K562 (cell line): ENCODE results near the gene SLC2A4RG. TPM values are rescaled to one million over a fixed set of nuclear protein-coding genes. Genes with fewer than 3 reads are reported as not detected.

Experiments
- ATAC-seq: fragments of 200-7000 bp; cut with Tn5 transposase; 3 replicates; pipeline ENCODE4 v1.9.1; 2020; ENCODE audit warnings: moderate library complexity
- BruUV-seq: library from RNA; stranded (reverse); fragments of 400-500 nt; replicated peaks from 2 replicates; lab custom pipeline; 2021; lab: Mats Ljungman, UMichigan
- CTCF ChIA-PET: fragments of 300-600 bp; formaldehyde crosslinking; extraction: SDS; loops from one replicate; lab custom pipeline; 2021; ENCODE audit warnings: low intra/inter-chr PET ratio; lab: Yijun Ruan, JAX
- POLR2A ChIA-PET: fragments of 300-600, 350-650 bp; sonication (Branson Sonifier 250); formaldehyde crosslinking; extraction: SDS; loops from one replicate; lab custom pipeline; 2021; ENCODE audit warnings: antibody characterized with exemption, inconsistent platforms; lab: Yijun Ruan, JAX
- DNase-seq, 4 experiments: peaks; one replicate each; pipeline versions ENCODE4 v3.0.0 to v3.0.0-alpha.2; 2011 to 2018; ENCODE audit warnings: low spot score in 3 of 4, mixed read lengths in 3 of 4; ENCODE audit errors: extremely low read depth in 1 of 4
- FAIRE-seq: peaks from 2 replicates; lab custom pipeline; 2011; peaks lifted over from hg19 to GRCh38; lab: Jason Lieb, UNC
- H2AFZ ChIP-seq: 2 replicates; pipeline ENCODE4 v1.6.0; 2011; ENCODE audit warnings: low read depth, low read length, control low read depth, inconsistent platforms
- H3K27ac ChIP-seq: fragments of 200-600 bp; 3 replicates; pipeline ENCODE4 v1.8.0; 2011; ENCODE audit warnings: low read depth, mild to moderate bottlenecking, control low read depth, inconsistent platforms, low read length, moderate library complexity, mixed read lengths; ENCODE audit errors: extremely low read depth
- H3K27me3 ChIP-seq, 2 experiments: fragments of 300-600 bp in 1 of 2; 2 replicates in 1 of 2; 3 replicates in 1 of 2; pipeline versions ENCODE4 v1.6.0 to v1.8.0; 2011; ENCODE audit warnings: inconsistent platforms in 2 of 2, low read length in 2 of 2, mild to moderate bottlenecking in 1 of 2, mixed read lengths in 1 of 2, moderate library complexity in 1 of 2; ENCODE audit not compliant: control insufficient read depth in 2 of 2, insufficient read depth in 2 of 2
- H3K36me3 ChIP-seq: fragments of 300-600 bp; 3 replicates; pipeline ENCODE4 v1.8.0; 2011; ENCODE audit warnings: mild to moderate bottlenecking, low read length, inconsistent platforms; ENCODE audit not compliant: control insufficient read depth, insufficient read depth
- H3K4me1 ChIP-seq, 2 experiments: fragments of 200-600 bp in 1 of 2; replicated peaks in 1 of 2; 2 replicates in 1 of 2; 3 replicates in 1 of 2; pipeline versions ENCODE4 v1.5.1 to v1.8.0; 2011; ENCODE audit warnings: inconsistent platforms in 2 of 2, low read length in 2 of 2, mild to moderate bottlenecking in 1 of 2, mixed read lengths in 1 of 2, moderate library complexity in 1 of 2; ENCODE audit not compliant: control insufficient read depth in 2 of 2, insufficient read depth in 2 of 2
- H3K4me2 ChIP-seq: 2 replicates; pipeline ENCODE4 v1.6.1; 2011; ENCODE audit warnings: low read length, control low read depth, inconsistent platforms, mixed read lengths; ENCODE audit not compliant: insufficient read depth
- H3K4me3 ChIP-seq: fragments of 200-600 bp; sonication (generic), shearing (Covaris generic); 2 replicates; pipeline ENCODE4 v1.5.1; 2016; ENCODE audit warnings: control low read depth, inconsistent platforms
- H3K79me2 ChIP-seq: fragments of 200-600 bp; 3 replicates; pipeline ENCODE4 v1.8.0; 2011; ENCODE audit warnings: low read length, inconsistent platforms; ENCODE audit not compliant: control insufficient read depth, insufficient read depth
- H3K9ac ChIP-seq, 2 experiments: 2 replicates each; pipeline versions ENCODE4 v1.6.0 to v1.6.1; 2011; ENCODE audit warnings: low read depth in 2 of 2, low read length in 2 of 2, control low read depth in 1 of 2, inconsistent platforms in 1 of 2, mild to moderate bottlenecking in 1 of 2, mixed read lengths in 1 of 2; ENCODE audit not compliant: insufficient read depth in 1 of 2
- H3K9me1 ChIP-seq: one replicate; pipeline ENCODE4 v1.6.0; 2011; ENCODE audit warnings: inconsistent platforms, mild to moderate bottlenecking, low read length, moderate library complexity; ENCODE audit not compliant: control insufficient read depth, insufficient read depth
- H3K9me3 ChIP-seq: replicated peaks from 2 replicates; pipeline ENCODE4 v1.5.1; 2011; ENCODE audit warnings: low read depth, low read length, inconsistent platforms; ENCODE audit not compliant: control insufficient read depth, insufficient read depth
- H4K20me1 ChIP-seq: replicated peaks from 2 replicates; pipeline ENCODE4 v1.6.1; 2011; ENCODE audit warnings: low read length, inconsistent platforms, mixed read lengths; ENCODE audit not compliant: control insufficient read depth, insufficient read depth
- HDAC6 ChIP-seq: IDR thresholded peaks from 2 replicates; pipeline ENCODE4 v1.6.1; 2012; ENCODE audit warnings: low read depth, mild to moderate bottlenecking, control low read depth, inconsistent platforms, low read length, moderate library complexity
- JUND ChIP-seq, 2 experiments: IDR thresholded peaks; 2 replicates in 1 of 2; 3 replicates in 1 of 2; pipeline ENCODE4 v1.6.1; 2011; ENCODE audit warnings: borderline replicate concordance in 2 of 2, low read depth in 2 of 2, low read length in 2 of 2, improper control_type of control experiment in 1 of 2, missing biosample characterization in 1 of 2, missing genetic modification characterization in 1 of 2, missing genetic modification reagents in 1 of 2
- KLF1 ChIP-seq: fragments of 450-650 bp; IDR thresholded peaks from 2 replicates; pipeline ENCODE4 v1.6.1; 2016; ENCODE audit warnings: missing genetic modification characterization, missing compliant biosample characterization
- MTA1 ChIP-seq: fragments of 450-650 bp; IDR thresholded peaks from 2 replicates; pipeline ENCODE4 v1.6.1; 2017; ENCODE audit warnings: borderline replicate concordance
- NCOA4 ChIP-seq: fragments of 450-650 bp; IDR thresholded peaks from 2 replicates; pipeline ENCODE4 v1.6.1; 2018; ENCODE audit warnings: mild to moderate bottlenecking; ENCODE audit not compliant: partially characterized antibody
- POLR2A ChIP-seq: fragments of 450-650 bp; conservative IDR thresholded peaks from 2 replicates; pipeline ENCODE4 v1.6.1; 2016
- POLR2G ChIP-seq: fragments of 200-400 bp; formaldehyde crosslinking; IDR thresholded peaks from 2 replicates; pipeline ENCODE4 v1.6.1; 2017; ENCODE audit warnings: low read depth, mild to moderate bottlenecking, antibody characterized with exemption, low read length, moderate library complexity
- RBFOX2 ChIP-seq: fragments of 200-400 bp; formaldehyde crosslinking; IDR thresholded peaks from 2 replicates; pipeline ENCODE4 v1.6.1; 2017; ENCODE audit warnings: low read depth, mild to moderate bottlenecking, low read length, moderate library complexity
- TCFL5 ChIP-seq: fragments of 250-450 bp; sonication (Bioruptor Pico); conservative IDR thresholded peaks from 2 replicates; pipeline ENCODE4 v1.6.1; 2021; ENCODE audit warnings: mild to moderate bottlenecking, moderate library complexity, matching md5 sums
- TFAM ChIP-seq: fragments of 250-450 bp; sonication (Bioruptor Pico); conservative IDR thresholded peaks from 2 replicates; pipeline ENCODE4 v1.5.0; 2021; ENCODE audit warnings: mild to moderate bottlenecking, moderate library complexity
- XRCC4 ChIP-seq: IDR thresholded peaks from one replicate; pipeline ENCODE4 v1.6.1; 2011; ENCODE audit not compliant: insufficient read depth, insufficient read length; ENCODE audit errors: extremely low read depth
- XRCC5 ChIP-seq: fragments of 200-400 bp; formaldehyde crosslinking; IDR thresholded peaks from 2 replicates; pipeline ENCODE4 v1.6.1; 2017; ENCODE audit warnings: low read depth, mild to moderate bottlenecking, low read length
- ZNF282 ChIP-seq: sonication (generic); formaldehyde crosslinking; IDR thresholded peaks from 2 replicates; pipeline ENCODE4 v1.8.1; 2023; ENCODE audit warnings: missing genetic modification reagents
- ZNF75A ChIP-seq: fragments of 450-650 bp; formaldehyde crosslinking; IDR thresholded peaks from 2 replicates; pipeline ENCODE4 v1.4.0; 2020; ENCODE audit warnings: mild to moderate bottlenecking
- WGBS: fragments of 100-300 bp; shearing (Covaris generic); methylation state at CpG from one replicate; pipeline ENCODE4 v1.1.6; 2016; ENCODE audit warnings: low coverage, mixed read lengths; ENCODE audit not compliant: insufficient coverage; ENCODE audit errors: missing lambda C conversion rate; 5-methylcytosine and 5-hydroxymethylcytosine counted together
- in situ Hi-C: fragments of 300-500 bp; cut with MboI; formaldehyde crosslinking; loops from 4 replicates; pipeline ENCODE4 v1.15.0; 2018; ENCODE audit warnings: inconsistent platforms, mixed read lengths
- intact Hi-C: fragments of 100-400 bp; cut with micrococcal nuclease; formaldehyde crosslinking; loops from 2 replicates; pipeline ENCODE4 v1.14.2; 2022
- polyA plus RNA-seq, 8 experiments: library from polyadenylated mRNA; depleted of rRNA in 4 of 8; stranded (reverse) in 5 of 8; unstranded in 3 of 8; fragments of >200 nt; fragmentation: Nextera tagmentation in 2 of 8; fragmentation: Illumina TruSeq in 1 of 8; extraction: Ambion mirVana in 2 of 8; extraction: Trizol in 1 of 8; gene quantifications; 2 replicates each; pipeline versions ENCODE4 v1.2.1 to v1.2.3, GENCODE V29; 2011 to 2014; ENCODE audit warnings: inconsistent platforms in 1 of 8, missing spikeins in 1 of 8
- total RNA-seq, 7 experiments: library from RNA; depleted of rRNA in 6 of 7; stranded (reverse); fragments of >200 nt in 6 of 7; fragmentation: Illumina TruSeq in 2 of 7; extraction: Trizol in 2 of 7; gene quantifications; 2 replicates each; pipeline versions ENCODE4 v1.2.1 to v1.2.3, GENCODE V29; 2011 to 2021; ENCODE audit warnings: low replicate concordance in 1 of 7
- TF ChIP-seq, protein P1 (sequence below): sonication (generic); formaldehyde crosslinking; IDR thresholded peaks from 2 replicates; pipeline ENCODE4 v1.9.0; 2022; ENCODE audit warnings: mild to moderate bottlenecking, missing genetic modification reagents
- TF ChIP-seq, protein P2 (sequence below): fragments of 250-450 bp; sonication (Bioruptor Pico); IDR thresholded peaks from 2 replicates; pipeline ENCODE4 v1.8.0; 2021; ENCODE audit warnings: mild to moderate bottlenecking, moderate library complexity
- TF ChIP-seq, protein P3 (sequence below): fragments of 200-800 bp; sonication (Bioruptor generic); IDR thresholded peaks from 2 replicates; pipeline ENCODE4 v1.6.1; 2017; ENCODE audit warnings: missing genetic modification characterization, missing compliant biosample characterization

SLC2A4RG gene
- total and polyA plus RNA-seq, 9 of the 15 experiments (the other 6 are each of a cell fraction or from before 2014, with no cell fraction given), result 0.34 to 97.3 (median 26.5) TPM

DNA sequence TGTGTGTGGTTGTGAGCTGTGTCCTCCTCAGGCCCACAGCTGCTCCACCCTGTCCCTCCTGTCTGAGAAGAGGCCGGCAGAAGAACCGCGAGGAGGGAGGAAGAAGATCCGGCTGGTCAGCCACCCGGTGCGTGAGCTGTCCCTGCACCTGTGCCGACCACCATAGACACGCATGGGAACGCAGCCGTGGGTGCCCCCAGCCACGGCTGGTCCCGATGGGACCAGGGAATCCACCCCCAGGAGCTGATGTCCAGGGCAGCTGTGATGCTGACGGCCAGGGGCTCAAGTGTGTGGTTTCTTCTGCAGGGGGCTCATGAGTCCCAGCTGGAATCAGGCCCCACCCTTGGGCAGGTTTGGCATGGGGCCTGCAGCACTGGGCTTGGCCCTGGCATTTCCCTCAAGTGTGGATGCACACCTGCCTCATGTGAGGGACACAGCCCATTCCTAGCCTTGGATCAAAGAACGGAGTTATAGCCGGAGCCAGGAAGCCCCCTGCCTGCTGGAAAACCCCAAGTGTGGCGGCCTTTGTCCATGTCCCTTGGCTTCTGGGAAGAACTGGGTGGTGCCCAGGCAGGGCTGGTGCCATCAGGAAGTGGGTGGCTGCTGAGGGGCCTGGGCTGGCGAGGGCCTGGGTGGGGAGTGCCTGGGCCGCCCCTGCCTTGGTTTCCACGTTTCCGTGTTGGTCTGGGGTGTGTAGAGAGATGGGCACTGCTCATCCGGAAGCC is 47.7 kb upstream of the SLC2A4RG start (continued):
- TF ChIP-seq POLR2G, result peak; percentile 72
- TF ChIP-seq HDAC6, result no peak
- TF ChIP-seq ZNF282 (CRISPR knock-in tag), result no peak
- TF ChIP-seq XRCC4, result no peak
- TF ChIP-seq XRCC5, result no peak
- TF ChIP-seq MTA1, result no peak
- no peak for TF ChIP-seq ZNF75A
- no peak for TF ChIP-seq JUND (IDR thresholded peaks at IDR 0.05; ENCODE audit: borderline replicate concordance, low read depth, low read length)
- no peak for TF ChIP-seq JUND (tag; IDR thresholded peaks at IDR 0.05; ENCODE audit: borderline replicate concordance, low read depth, low read length)
- TF ChIP-seq NCOA4, result no peak

DNA sequence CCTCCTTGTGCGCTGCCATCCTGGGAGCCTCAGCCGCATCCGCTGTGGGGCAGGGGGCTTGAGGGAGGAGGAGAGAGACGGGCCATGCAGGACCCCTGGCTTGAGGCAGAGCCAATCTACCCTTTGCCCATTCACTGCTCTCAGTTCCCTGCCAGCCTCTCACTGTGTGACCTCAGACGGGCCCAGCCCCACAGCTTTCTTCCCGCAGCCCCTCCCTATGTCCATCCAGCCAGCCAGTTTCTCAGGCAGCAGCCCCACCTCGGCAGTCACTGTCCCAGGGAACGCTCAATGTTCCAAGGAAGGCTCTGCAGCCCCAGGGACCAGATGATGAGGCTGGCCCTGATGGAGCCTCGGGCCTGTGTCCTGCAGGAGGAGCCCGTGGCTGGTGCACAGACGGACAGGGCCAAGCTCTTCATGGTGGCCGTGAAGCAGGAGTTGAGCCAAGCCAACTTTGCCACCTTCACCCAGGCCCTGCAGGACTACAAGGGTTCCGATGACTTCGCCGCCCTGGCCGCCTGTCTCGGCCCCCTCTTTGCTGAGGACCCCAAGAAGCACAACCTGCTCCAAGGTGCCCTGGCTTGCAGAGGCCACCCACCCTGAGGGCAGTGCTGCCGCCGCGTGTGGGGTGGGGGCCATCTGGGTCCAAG is 47.0 kb upstream of the SLC2A4RG start:
- WGBS, result 88% methylated on average over 14 of the region's 20 CpGs
- TF ChIP-seq, protein P1, sequence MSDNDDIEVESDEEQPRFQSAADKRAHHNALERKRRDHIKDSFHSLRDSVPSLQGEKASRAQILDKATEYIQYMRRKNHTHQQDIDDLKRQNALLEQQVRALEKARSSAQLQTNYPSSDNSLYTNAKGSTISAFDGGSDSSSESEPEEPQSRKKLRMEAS (CRISPR knock-in tag), result no peak
- TF ChIP-seq, protein P2, sequence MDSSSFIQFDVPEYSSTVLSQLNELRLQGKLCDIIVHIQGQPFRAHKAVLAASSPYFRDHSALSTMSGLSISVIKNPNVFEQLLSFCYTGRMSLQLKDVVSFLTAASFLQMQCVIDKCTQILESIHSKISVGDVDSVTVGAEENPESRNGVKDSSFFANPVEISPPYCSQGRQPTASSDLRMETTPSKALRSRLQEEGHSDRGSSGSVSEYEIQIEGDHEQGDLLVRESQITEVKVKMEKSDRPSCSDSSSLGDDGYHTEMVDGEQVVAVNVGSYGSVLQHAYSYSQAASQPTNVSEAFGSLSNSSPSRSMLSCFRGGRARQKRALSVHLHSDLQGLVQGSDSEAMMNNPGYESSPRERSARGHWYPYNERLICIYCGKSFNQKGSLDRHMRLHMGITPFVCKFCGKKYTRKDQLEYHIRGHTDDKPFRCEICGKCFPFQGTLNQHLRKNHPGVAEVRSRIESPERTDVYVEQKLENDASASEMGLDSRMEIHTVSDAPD (CRISPR knock-in tag), result no peak
- TF ChIP-seq TCFL5 (CRISPR knock-in tag) (no peak), MTA1 (no peak), KLF1 (tag) (no peak), POLR2A (0 out of 2 replicates have a peak, but pooled peaks have one; percentile 26), RBFOX2 (peak; percentile 11; the same call in 1 of the 2 replicates), TFAM (CRISPR knock-in tag) (no peak)
- TF ChIP-seq, protein P3, sequence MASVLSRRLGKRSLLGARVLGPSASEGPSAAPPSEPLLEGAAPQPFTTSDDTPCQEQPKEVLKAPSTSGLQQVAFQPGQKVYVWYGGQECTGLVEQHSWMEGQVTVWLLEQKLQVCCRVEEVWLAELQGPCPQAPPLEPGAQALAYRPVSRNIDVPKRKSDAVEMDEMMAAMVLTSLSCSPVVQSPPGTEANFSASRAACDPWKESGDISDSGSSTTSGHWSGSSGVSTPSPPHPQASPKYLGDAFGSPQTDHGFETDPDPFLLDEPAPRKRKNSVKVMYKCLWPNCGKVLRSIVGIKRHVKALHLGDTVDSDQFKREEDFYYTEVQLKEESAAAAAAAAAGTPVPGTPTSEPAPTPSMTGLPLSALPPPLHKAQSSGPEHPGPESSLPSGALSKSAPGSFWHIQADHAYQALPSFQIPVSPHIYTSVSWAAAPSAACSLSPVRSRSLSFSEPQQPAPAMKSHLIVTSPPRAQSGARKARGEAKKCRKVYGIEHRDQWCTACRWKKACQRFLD, result no peak

More for the DNA sequence above, 47.0 kb upstream of the SLC2A4RG start:
- Histone ChIP-seq H4K20me1 (no peaks in the 10 kb centered on the region), H3K27ac (no peak overlapping the region), H3K9ac (no peak overlapping the region; a peak in 1 of 4 replicates), H3K4me3 (no peak overlapping the region), H2AFZ (no peak overlapping the region), H3K79me2 (no peaks in the 10 kb centered on the region), H3K9me1 (no peaks in the 10 kb centered on the region), H3K4me1 (peaks cover 0 to 75% of the 10 kb centered on the region in 2 experiments; a peak in 2 of 5 replicates), H3K27me3 (no peaks in the 10 kb centered on the region), H3K9me3 (no peaks in the 10 kb centered on the region), H3K36me3 (peaks cover 37% of the 10 kb centered on the region; the same call in 2 of the 3 replicates), H3K4me2 (no peak overlapping the region)
- in situ Hi-C loops (no loop called here), intact Hi-C loops (no loop called here)
- CTCF ChIA-PET, result no interaction called here
- FAIRE-seq (no peak), ATAC-seq (no peak), DNase-seq (no peak)
- no TSS peak for BruUV-seq
- POLR2A ChIA-PET, result interaction anchor here (0.6 to 1.3 kb wide), 2 partner anchors 10 to 199 kb away, joined by 4 to 6 read pairs; no protein-coding TSS in a partner anchor
